Measurements from ENCODE around the gene PXYLP1.
"Not testable (repeated sequence)": the region's sequence is repeated elsewhere in the genome, so short reads cannot be mapped to it uniquely, and the experiment has no call there.

The PXYLP1 gene

DNA sequence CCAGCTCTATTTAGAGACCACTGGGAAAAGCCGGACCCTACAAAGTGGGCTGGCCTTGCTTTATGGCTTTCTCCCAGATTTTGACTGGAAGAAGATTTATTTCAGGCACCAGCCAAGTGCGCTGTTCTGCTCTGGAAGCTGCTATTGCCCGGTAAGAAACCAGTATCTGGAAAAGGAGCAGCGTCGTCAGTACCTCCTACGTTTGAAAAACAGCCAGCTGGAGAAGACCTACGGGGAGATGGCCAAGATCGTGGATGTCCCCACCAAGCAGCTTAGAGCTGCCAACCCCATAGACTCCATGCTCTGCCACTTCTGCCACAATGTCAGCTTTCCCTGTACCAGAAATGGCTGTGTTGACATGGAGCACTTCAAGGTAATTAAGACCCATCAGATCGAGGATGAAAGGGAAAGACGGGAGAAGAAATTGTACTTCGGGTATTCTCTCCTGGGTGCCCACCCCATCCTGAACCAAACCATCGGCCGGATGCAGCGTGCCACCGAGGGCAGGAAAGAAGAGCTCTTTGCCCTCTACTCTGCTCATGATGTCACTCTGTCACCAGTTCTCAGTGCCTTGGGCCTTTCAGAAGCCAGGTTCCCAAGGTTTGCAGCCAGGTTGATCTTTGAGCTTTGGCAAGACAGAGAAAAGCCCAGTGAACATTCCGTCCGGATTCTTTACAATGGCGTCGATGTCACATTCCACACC lies 60.9 kb downstream of the PXYLP1 start:
- no peak for DNase-seq (ENCODE audit: low spot score)

DNA sequence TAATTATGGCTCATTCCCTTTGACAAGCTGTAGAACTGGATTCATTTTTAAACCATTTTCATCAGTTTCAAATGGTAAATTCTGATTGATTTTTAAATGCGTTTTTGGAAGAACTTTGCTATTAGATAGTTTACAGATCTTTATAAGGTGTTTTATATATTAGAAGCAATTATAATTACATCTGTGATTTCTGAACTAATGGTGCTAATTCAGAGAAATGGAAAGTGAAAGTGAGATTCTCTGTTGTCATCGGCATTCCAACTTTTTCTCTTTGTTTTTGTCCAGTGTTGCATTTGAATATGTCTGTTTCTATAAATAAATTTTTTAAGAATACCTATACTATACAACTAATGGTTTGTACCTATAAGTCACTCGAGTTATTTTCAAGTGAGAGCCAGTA lies 62.7 kb downstream of the PXYLP1 start:
- DNase-seq (ENCODE audit: low spot score) = no peak

DNA sequence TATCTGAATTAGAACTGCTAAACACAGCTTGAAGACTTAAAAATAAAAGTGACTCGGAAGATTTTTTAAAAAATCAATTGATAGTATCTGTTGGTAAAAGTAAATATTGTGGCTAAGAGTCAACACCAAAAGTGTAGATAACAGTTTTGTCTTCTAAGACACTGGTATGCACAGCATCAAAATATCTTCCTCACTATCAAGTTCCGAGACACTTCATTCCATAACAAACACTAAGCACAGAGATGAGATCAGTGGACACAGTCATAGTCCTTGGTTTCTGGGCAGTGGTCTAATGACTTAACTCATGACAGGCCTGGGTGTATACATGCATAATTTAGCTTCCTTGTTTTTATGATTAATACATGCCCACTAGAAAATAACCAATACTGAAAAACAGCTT lies 63.2 kb downstream of the PXYLP1 start:
- no peak for DNase-seq (ENCODE audit: low spot score)

DNA sequence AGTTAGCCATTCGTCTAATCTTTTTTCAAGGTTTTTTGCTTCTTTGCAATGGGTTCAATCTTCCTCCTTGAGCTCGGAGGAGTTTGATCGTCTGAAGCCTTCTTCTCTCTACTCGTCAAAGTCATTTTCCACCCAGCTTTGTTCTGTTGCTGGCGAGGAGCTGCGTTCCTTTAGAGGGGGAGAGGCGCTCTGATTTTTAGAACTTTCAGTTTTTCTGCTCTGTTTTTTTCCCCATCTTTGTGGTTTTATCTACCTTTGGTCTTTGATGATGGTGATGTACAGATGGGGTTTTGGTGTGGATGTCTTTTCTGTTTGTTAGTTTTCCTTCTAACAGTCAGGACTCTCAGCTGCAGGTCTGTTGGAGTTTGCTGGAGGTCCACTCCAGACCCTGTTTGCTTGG lies 68.8 kb downstream of the PXYLP1 start:
- not testable (repeated sequence) for DNase-seq (ENCODE audit: low spot score)

DNA sequence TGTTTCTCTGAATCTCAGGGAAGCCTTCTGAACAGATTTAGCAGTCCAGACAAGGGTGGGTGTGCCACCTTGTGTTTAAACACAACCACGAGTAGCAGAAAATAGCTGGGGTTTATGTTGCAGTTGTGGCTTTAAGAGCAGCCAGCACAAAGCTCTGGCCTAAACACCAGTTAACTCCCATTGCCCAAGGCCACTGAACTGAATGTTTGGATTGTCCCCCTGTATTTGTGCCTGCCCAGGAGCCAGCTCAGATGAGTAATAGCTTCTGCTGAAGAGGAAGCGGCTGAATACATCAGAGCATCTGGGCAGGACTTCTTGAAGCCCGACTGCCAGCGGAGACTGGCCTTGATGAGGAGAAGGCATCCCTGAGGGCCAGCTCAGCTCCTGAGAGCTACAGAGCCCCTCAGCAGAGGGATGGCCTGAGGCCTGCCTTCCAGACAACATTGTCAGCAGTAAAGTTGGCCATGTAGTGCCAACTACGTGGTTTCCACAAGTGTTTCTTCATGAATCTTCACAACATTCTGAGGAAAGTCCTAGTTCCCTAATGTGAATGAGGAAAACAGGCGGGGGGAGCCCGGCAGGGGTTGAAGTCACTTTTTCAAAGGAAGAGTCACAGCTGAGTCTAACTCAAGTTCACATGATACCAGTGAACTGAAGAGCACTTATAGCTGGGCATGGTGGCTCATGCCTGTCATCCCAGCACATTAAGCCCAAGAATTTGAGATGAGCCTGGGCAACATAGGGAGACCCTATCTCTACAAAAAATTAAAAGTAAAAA lies 70.9 kb downstream of the PXYLP1 start:
- DNase-seq (ENCODE audit: low spot score) = no peak

DNA sequence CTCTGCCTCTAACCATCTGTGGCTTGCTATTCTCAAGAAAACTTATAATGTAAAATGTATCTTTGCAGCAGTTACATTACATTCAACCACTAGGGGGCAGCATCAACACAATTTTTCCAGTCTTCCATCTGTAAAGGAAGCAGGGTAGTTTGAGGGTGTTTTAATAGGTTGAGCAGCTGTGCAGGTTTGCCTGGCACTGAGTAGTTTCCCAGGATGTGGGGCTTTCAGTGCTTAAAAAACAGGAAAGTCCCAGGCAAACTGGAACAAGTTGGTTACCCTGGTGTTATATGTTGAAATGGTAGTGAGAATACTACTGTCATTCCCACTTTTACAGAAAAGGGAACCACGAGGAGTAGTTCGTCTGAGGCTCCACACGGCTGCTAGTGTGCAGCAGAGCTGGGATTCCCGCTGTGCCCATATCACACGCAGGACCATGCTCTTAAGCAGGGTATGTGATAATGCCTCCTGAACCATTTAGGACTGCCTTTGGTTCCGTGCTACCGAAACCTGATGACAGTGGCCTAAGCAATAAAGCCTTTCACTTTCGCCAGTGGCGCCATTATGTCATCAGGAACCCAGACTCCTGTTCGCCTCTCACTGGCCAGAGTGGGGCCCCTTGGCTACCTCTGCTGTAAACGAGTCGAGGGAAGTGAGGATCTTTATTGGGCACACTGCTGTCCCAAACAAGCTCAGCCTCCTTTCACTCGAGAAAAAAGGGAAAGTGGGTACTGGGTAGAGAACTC lies 72.0 kb downstream of the PXYLP1 start:
- peak; percentile 75 for DNase-seq (ENCODE audit: low spot score)

DNA sequence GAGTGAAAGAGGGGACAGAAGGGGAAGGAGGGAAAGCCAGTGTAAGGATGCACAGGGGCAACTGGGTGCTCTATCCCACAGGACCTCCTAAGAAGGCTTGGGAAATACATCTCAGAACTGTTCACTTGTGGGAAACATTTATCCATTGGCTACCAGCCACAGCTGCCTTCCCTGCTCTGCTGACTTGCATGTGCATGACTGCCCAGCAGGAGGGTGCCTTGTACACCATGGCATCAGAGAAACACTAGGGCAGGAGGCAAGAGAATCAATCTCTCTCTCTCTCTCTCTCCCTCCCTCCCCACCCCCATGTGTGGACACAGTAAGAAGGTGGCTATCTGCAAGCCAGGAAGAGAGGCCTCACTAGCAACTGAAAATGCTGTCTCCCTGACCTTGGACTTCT lies 73.8 kb downstream of the PXYLP1 start:
- DNase-seq (ENCODE audit: low spot score) = no peak

DNA sequence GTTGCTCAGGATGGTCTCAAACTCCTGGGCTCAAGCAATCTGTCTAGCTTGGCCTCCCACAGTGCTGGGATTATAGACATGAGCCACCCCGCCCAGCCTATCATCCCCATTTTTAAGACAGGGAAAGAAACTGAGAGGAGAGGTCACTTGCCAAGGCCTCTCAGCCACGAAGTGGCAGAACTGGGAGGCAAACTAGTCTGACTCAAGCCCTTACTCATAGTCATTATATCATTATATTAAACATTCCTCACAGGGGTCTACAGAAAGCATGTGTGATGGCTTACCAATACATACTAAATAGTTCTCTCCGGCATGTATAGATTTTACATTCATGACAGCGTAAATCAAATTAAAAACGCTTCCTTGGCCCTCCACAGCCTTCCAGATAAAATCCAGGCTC lies 74.7 kb downstream of the PXYLP1 start:
- no peak for DNase-seq (ENCODE audit: low spot score)

DNA sequence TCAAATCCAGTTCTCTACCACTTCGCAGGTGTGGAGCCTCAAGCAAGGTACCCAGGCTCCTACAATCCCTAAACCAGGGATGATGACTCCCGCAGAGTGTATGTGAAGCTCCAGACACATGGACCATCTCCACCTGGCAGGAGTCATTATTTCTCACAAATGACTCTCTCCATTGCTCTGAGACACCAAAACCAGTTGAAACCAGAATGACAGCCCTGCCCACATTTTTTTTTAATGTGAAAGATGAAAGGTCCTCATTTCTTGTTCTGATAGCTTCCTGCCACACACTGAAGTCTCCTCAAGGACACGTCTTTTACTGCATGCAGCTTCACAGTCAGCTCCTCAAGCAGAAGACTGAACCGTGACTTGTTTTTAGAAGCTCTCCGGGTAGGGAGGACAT lies 75.3 kb downstream of the PXYLP1 start:
- DNase-seq (ENCODE audit: low spot score) = no peak

DNA sequence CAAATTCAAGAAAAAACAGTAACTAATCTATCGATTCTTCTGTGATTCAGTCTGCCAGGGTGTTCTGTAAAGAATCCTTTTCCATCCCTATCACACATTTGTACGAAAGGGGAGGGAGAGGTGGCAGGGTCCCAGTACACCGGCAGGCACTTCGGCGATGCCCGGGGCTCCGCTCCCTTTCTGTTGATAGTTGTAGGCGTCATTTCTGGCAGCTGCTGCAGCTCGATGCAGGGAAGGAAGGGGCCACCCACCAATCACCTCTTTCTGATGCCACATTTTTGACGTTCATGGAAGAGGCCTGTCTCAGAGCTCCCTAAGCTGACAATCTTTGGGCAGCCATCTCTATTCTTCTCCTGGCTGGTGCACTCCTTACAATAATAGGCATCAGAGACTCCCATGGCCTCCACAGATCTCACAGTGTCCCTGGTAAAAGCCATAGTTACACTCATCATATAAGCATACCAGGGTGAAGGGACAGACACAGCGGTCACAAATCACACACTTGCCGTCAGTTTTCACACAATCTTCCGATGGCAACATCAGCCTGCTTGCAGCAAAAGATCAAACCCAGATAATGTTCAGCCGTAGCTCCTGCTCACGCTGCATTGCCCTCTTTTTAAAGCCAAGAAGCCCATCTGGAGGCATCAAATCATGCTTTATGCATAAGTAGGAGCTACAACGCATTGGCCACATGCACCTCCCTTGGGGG lies 75.9 kb downstream of the PXYLP1 start:
- no peak for DNase-seq (ENCODE audit: low spot score)

DNA sequence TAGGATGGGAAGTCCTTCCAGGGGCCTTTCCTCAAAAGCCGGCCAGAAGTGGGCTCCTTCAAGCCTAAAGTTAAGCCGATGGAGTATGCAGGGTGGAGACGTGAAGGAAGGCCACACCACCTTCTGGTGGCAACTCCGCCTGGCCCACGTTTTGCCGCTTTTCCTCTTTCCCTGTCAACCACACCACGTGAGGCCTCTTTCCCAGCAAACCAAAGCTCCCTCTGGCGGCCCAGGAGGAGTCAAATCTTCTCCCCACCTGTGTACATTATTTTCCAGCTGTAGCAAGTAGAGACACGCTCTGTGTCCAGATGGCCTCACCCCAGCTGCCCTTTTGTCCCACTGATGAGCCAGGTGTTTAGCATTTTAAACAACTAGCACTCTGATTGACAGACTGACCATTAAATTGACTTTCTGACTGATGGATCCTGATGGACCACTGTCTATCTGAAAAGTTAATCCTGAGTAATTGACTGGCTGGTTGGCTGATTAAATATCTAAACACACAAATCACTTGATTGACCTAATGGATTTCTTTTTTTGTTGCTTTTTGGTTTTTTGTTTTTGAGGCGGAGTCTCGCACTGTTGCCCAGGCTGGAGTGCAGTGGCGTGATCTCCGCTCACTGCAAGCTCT lies 77.1 kb downstream of the PXYLP1 start:
- peak; percentile 69 for DNase-seq (ENCODE audit: low spot score)

DNA sequence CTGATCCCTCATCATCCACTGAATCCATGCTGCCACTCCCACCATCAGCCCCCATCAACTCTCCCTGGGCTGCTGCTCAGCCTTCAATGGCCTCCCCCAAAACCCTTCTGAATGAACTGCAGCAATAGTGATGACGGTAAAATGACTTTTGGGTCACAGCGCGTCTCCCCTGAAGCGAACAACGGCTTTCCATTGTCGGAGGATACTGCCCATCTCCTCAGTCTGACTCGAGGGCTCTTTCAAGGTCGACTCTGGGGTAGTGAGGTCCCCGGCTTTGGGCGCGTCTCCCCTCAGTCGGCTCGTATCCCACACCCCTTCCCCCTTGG lies 79.5 kb downstream of the PXYLP1 start:
- DNase-seq (ENCODE audit: low spot score) = no peak

DNA sequence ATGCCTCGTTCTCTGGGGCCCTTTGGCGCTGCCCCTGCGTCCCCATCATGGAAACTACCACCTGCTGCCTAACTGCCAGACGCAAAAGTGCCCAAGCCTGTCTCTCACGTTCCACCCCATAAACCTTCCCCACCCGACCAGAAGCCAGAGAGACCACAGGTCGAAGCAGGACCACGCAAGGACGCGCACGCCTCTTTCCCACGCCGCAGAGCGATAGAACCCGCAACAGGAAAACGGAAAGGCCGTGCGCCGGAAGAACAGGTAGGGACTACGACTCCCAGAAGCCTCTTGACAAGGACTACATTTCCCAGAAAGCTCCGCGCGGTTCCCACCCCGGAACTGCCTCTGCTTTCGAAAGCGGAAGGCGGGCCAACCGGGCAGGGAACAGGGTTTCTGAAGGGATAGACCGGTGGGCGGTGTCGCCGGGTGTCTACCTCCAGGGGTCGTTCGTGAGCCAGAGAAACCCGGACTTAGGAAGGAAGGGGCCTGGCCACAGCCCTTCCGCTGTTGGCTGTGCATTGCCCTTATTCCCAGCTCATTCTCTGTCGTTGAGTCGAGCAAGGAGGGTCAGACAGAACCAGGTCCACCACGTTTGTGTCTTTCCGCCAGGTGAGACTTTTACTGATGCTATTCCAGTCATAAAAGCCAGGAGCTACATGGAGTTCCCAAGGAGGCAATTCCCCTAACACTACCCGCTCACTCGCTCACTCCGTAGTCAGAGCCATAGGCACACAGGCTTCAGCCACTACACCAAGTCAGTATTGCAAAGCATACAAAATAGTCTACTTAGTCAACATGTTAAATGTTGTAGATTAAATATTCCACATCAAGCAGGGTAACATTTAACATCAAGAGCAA lies 80.1 kb downstream of the PXYLP1 start:
- DNase-seq (ENCODE audit: low spot score) = peak; percentile 99

DNA sequence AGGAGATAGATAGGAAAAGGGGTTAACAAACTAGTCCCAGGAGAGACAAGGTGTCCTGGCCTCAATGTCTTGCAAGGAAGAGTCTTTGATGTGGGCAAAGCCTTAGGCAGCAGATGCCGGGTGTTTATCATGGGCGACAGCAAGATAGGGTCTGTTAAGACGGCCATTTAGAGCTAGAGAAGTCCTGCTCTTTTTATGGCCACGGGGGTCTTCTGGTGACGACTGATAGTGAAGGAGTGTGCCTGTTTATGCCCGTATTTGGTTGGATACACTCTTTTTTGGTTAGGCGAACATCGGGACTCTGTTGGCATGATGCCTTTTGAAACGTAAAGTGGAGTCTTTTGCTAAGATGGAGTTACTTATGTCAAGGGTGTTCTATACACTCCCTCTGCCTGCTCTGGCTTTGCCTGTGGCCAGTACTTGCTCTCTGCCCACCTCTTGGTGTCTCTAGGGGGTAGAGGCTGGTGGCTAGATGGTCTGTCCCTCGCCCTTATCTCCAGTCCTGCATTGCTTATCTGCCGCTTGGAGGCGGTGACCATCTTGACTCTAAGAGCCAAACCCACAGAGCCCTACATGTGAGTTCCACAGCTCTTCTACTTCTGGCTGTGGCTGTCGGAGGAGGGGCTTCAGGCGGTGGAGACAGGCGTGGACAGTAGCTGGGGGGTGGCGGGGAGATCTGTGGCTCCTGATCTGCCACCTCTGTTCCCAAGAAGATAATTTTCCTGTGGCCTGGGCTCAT lies 80.9 kb downstream of the PXYLP1 start:
- no peak for DNase-seq (ENCODE audit: low spot score)

DNA sequence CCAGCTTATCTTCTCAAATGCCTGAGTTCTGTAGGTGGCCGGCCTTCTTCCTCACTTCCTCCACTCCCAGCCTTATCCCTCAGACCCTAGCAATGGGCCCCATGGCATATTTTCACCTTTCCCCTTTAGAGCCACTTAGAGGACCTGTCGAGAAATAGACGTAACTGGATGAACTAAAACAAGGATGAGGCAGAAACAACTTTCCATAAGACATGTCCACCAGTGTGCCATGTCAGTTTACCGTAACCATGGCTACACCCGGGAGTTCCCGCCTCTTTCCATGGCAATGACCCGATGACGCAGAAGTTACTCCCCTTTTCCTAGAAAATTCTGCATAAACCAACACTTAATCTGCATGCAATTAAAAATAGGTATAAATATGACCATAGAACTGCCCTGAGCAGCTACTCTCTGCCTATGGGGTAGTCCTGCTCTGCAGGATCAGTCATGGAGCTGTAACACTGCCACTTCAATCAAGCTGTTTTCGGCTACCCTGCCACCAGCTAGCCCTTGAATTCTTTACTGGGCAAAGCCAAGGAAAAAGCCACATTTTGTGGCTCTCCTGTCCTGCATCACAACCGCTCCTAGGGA lies 81.6 kb downstream of the PXYLP1 start:
- DNase-seq (ENCODE audit: low spot score) = no peak

DNA sequence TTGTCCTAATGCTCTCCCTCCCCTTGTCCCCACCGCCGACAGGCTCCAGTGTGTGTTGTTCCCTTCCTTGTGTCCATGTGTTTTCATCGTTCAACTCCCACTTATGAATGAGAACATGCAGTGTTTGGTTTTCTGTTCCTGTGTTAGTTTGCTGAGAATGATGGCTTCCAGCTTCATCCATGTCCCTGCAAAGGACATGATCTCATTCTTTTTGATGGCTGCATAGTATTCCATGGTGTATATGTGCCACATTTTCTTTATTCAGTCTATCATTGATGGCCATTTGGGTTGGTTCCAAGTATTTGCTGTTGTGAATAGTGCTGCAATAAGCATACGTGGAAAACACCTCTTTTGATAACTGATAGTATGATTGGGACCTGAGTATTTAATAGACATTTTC lies 82.8 kb downstream of the PXYLP1 start:
- DNase-seq (ENCODE audit: low spot score) = not testable (repeated sequence)

DNA sequence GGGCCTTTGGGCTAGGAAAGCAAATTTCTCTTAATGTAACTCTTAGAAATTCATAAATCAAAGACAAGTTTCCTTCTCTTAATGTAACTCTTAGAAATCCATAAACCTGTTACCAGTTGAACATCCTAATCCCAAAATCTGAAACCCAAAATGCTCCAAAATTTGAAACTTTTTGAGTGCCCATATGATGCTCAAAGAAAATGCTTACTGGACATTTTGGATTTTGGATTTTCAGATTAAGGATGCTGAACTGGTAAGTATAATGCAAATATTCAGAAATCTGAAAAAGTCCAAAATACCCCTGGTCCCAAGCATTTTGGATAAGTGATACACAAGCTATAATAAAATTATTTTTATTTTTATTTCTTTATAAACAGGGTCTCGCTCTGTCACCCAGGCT lies 85.2 kb downstream of the PXYLP1 start:
- no peak for DNase-seq (ENCODE audit: low spot score)

DNA sequence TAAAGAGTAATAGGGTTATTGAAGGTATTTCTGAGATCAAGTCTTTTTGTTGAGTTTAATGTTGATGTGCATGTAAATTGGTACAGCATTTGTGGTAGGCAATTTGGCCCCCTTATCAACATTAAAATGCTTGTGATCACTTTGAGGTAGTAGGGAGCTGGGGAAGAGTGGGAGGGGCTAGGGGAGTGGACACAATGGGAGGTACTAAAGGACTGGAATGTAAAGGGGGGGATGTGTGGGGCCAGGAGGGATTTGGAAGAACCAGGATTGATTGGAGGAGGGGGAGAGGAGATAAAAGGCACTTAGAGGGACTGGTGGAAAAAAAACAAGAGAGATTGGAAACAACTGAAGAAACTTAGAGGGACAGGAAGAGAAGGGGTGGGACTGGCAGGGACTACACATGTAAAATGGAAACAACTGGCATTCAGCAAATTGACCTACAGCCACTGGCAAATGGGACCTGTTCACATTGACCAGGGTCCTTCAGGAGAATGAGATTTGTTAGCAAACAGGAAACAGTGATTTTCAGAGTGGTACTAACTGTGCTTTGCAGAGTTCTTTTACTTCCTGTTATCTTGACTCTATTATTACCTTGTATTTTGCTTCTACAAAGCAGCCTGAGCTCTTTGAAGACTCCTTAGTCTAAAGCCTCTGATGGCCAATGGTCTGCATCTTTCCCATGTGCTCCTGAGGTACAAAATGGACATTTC lies 88.9 kb downstream of the PXYLP1 start:
- no peak for DNase-seq (ENCODE audit: low spot score)

DNA sequence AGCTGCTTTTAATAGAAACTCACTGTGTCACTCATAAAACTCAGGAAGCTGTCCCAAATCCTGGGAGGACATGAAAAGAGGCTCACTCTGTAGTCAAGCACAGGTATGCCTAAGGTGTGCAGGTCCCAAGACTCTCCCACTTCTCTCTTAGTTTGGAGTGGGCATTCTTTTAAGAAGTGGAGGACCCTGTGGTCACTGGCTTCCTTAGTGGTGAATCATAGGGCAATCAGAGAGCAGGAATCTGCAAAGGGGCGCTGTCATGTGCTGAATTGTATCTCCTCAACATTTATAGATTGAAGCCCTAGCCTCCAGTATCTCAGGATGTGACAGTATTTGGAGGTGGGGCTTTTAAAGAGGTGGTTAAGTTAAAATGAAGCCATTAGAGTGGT lies 89.5 kb downstream of the PXYLP1 start:
- DNase-seq (ENCODE audit: low spot score) = no peak
